Astrocyte of the spinal cord (primary cell): Measurements from ENCODE around the gene FES.
"Not testable (repeated sequence)": the region's sequence is repeated elsewhere in the genome, so short reads cannot be mapped to it uniquely, and the experiment has no call there.

Experiments
- DNase-seq: peaks from one replicate; pipeline ENCODE4 v3.0.0; 2011; ENCODE audit warnings: low read depth, low spot score
- H3K4me3 ChIP-seq: 2 replicates; pipeline ENCODE4 v1.5.1; 2011; ENCODE audit warnings: low read depth, mild to moderate bottlenecking, low read length, moderate library complexity
- in situ Hi-C: cut with HindIII; loops from 2 replicates; pipeline ENCODE4 v1.10.0; 2017; ENCODE audit warnings: low sequenced_read_pairs
- TF ChIP-seq, protein P1 (sequence below): IDR thresholded peaks from 2 replicates; pipeline ENCODE4 v1.5.1; 2012; ENCODE audit warnings: low read depth, mild to moderate bottlenecking, low read length, inconsistent platforms

Gene FES

DNA sequence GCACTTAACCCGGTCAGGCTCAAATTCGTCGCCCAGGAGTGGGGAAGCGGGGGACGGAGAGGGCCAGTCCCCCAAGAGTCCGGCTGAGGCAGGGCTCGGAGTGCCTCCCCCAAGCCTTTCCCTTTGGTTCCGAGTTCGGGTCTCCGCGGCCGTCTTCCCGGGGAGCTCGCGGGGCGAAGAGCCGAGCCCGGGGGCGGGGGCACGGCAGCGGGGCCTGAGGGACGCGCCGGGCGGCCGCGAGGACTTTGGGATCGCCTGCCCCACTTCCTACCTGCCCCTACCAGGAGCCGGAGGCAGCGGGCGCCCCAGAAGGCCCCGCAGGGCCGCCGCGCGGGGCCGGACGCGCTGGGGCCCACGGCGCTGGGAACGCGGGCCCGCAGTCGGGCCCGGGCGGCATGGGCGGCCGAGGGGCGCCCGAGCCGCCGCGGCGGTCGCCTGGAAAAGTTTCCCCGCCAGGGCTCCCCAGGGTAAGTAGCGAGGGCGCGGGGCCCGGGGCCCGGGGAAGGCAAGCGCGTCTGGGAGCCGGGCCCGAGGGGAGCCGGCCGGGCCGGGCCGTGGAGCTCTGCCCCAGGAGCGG is 13.1 kb upstream of the FES start:
- TF ChIP-seq, protein P1, sequence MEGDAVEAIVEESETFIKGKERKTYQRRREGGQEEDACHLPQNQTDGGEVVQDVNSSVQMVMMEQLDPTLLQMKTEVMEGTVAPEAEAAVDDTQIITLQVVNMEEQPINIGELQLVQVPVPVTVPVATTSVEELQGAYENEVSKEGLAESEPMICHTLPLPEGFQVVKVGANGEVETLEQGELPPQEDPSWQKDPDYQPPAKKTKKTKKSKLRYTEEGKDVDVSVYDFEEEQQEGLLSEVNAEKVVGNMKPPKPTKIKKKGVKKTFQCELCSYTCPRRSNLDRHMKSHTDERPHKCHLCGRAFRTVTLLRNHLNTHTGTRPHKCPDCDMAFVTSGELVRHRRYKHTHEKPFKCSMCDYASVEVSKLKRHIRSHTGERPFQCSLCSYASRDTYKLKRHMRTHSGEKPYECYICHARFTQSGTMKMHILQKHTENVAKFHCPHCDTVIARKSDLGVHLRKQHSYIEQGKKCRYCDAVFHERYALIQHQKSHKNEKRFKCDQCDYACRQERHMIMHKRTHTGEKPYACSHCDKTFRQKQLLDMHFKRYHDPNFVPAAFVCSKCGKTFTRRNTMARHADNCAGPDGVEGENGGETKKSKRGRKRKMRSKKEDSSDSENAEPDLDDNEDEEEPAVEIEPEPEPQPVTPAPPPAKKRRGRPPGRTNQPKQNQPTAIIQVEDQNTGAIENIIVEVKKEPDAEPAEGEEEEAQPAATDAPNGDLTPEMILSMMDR, result no peak
- in situ Hi-C loops, result no loop called here
- peak overlapping the region; percentile 70 for H3K4me3 ChIP-seq
- DNase-seq, result no peak

DNA sequence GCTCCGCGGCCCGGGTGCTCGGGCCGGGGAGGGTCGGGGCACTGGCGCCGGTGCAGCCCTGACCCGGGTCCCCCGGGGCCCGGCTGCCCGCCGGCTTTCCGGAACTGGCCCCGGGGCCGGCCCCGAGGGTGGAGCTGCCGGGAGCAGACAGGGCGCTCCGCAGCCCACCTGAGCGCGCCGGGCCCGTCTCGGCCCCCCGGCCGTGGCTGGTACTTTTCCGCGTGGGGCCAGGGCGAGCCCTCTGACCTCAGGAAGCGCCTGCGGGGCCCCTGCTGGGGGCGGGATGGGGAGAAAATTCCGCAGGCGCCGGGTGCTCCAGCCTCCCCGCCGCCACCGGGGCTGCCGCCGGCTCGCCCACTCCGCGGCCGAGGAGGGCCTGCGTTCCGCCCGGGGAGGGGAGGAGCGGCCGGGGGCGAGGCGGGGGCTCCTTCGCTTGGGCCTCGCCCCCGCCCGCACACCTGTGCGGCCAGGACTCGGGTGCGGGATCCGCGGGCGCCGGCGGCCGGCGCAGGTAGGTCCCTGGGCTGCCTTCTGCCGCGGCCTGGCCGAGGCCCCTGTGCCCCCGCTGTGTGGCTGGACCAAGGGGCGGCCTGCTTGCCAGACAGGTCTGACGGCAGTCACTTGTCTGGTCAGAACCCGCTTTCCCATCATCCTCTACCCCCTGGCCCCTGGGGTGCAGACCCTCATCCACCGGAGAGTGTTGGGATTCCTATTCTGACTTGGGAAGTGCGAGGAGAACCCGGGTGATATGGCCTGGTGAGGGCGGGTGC is 12.4 kb upstream of the FES start:
- H3K4me3 ChIP-seq, result peak overlapping the region; percentile 70
- DNase-seq, result no peak
- in situ Hi-C loops, result no loop called here
- TF ChIP-seq, protein P1, result no peak

DNA sequence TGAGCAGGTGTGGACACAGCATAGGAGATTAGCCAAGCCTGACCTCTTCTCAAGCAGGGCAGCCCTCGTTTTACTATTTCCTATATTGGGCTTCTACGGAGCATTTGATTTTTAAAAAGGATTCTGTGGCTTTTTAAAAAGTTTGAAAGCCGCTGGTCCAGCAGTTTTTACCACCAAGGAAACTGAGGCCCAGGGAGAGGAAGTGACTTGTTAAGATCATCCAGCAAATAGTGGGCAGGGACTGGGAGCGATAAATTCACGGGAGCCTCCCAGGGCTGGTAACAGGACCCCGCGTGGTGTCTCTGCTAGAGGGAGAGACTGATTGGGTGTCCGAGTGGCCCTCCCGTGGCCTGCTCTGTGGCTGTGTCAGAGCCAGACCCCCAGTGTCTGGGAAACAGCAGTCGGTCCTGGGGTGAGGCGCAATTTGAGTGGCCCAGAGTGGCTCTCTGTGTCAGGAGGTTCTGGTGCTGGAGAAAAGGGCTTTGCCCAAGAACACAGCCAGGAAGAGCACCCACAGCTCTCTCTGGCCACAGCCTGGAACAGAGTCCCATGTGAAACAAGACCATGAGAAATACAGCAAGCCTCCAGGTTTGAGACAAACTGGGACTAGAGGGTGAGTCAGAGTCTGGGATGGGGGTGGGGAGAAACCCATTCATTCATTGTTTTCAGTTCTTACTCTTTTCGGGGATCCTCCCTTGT is 11.7 kb upstream of the FES start:
- peak; percentile 84 for DNase-seq

DNA sequence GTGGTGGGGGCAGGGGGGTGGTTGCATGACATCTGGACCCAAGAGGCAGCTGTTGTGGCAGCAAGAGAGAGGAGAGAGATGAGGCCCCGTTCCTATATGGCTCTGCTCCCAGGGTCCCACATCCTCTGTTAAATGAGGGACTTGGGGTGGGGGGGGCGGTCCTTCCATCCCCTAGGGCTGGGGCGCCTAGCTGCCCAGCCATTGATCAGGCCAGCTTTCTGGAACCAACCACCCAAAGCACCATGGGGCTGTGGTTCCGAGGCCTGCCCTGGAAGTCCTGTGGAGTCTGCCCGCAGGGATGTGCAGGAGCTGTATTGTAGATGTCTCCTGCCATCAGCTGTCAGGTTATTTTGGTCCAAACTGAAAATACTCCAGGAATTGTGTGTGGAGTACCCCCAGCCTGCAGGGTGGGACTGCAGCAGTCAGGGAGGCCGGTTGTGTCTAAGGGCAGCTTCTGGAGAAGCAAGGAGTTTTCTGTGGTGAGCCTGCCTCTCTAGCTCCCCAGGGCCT is 10.8 kb upstream of the FES start:
- peak overlapping the region; percentile 70 for H3K4me3 ChIP-seq
- in situ Hi-C loops, result no loop called here
- TF ChIP-seq, protein P1, result no peak
- no peak for DNase-seq

More for the DNA sequence above, 11.7 kb upstream of the FES start:
- H3K4me3 ChIP-seq, result peak overlapping the region; percentile 70
- TF ChIP-seq, protein P1, result no peak
- in situ Hi-C loops, result no loop called here

DNA sequence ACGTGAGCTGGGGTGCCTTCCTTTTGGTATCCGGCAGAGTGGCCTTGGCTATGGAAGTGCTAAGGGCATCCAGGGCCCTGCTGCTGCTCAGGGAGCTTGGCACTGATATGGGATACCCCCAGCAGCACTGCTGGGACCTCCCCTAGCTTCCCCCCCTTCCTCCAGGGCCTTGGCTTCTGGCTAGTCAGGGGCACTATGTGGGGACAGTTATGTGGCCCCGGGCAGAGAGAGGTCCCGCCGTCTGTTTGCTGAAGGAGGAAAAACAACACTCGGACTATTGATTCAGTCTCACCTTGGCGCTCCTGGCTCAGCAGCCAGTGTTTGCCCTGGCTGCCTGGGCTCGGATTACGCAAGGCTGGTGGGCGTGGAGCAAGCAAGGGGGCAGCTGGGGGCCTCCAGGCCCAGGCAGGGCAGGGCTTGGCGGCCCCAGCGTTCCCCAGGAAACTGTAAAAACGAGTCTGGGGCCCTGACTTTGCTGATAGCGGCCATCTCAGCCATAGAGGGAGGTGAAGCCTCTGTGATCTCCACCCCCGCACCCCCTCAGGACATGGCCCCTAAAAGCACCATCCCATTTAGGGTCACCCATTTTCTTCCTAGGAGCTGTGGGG is 10.2 kb upstream of the FES start:
- TF ChIP-seq, protein P1, result no peak
- H3K4me3 ChIP-seq, result peak overlapping the region; percentile 3
- in situ Hi-C loops, result no loop called here
- DNase-seq, result peak; percentile 21

DNA sequence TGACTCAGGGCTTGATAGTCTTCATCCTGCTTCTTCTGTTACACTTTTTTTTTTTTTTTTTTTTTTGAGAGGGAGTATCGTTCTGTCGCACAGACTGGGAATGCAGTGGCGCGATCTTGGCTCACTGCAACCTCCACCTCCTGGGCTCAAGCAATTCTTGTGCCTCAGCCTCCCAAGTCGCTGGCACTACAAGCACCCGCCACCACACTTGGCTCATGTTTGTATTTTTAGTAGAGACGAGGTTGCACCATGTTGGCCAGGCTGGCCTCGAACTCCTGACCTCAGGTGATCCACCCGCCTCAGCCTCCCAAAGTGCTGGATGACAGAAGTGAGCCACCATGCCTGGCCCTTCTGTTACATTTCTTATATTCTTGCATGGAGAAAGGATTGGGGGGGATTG is 9.3 kb upstream of the FES start:
- in situ Hi-C loops, H3K4me3 ChIP-seq, DNase-seq: not testable (repeated sequence)
